ENCODE results near the gene TNNI2.

Gene TNNI2

GRCh38 chr11:1822648-1823375 is 16.0 kb upstream of the TNNI2 start:
- no peak for DNase-seq

- no peak for DNase-seq
Measured at GRCh38 chr11:1823376-1824220, 15.2 kb upstream of the TNNI2 start.

- DNase-seq: no peak
Measured at GRCh38 chr11:1824221-1825038, 14.4 kb upstream of the TNNI2 start.

- no peak for DNase-seq
Measured at GRCh38 chr11:1825039-1825740, 13.6 kb upstream of the TNNI2 start.

- no peak for DNase-seq
Measured at GRCh38 chr11:1825785-1826451, 12.9 kb upstream of the TNNI2 start.

GRCh38 chr11:1826552-1827094 is 12.2 kb upstream of the TNNI2 start:
- no peak for DNase-seq

- DNase-seq: no peak
Measured at GRCh38 chr11:1827095-1827813, 11.5 kb upstream of the TNNI2 start.

- no peak for DNase-seq
Measured at GRCh38 chr11:1827931-1828330, 10.8 kb upstream of the TNNI2 start.

GRCh38 chr11:1828542-1828941 is 10.2 kb upstream of the TNNI2 start:
- DNase-seq: no peak

GRCh38 chr11:1829039-1829820 is 9.6 kb upstream of the TNNI2 start:
- no peak for DNase-seq

GRCh38 chr11:1830004-1830321 is 8.8 kb upstream of the TNNI2 start:
- no peak for DNase-seq

- DNase-seq: no peak
Measured at GRCh38 chr11:1830322-1831223, 8.2 kb upstream of the TNNI2 start.

- DNase-seq: no peak
Measured at GRCh38 chr11:1831338-1832210, 7.2 kb upstream of the TNNI2 start.

- DNase-seq: peak; percentile 59
Measured at GRCh38 chr11:1832211-1832919, 6.4 kb upstream of the TNNI2 start.

GRCh38 chr11:1832920-1833295 is 5.9 kb upstream of the TNNI2 start:
- DNase-seq: no peak

GRCh38 chr11:1834062-1834610 is 4.6 kb upstream of the TNNI2 start:
- no peak for DNase-seq

Data from CD4-positive, alpha-beta T cell treated with Interleukin-17A for 1 hour (primary cell).